AG09319 (cell line): ENCODE measurements around the gene MSANTD1.

Experiments
- DNase-seq: peaks from one replicate; pipeline ENCODE4 v3.0.0-alpha.2; 2010; ENCODE audit warnings: low read depth; ENCODE audit errors: extremely low read depth
- CTCF ChIP-seq: IDR thresholded peaks from 2 replicates; pipeline ENCODE4 v1.5.1; 2011; ENCODE audit warnings: low read depth, mild to moderate bottlenecking, inconsistent platforms, low read length, moderate library complexity

MSANTD1 gene

GRCh38 chr4:3255611-3256186 is 6.7 kb downstream of the MSANTD1 start:
- no peak for TF ChIP-seq CTCF
- DNase-seq = no peak

GRCh38 chr4:3256230-3257102 is 7.5 kb downstream of the MSANTD1 start:
- DNase-seq = no peak
- no peak for TF ChIP-seq CTCF

- no peak for TF ChIP-seq CTCF
- no peak for DNase-seq
Measured at GRCh38 chr4:3257103-3257555, 8.2 kb downstream of the MSANTD1 start.

GRCh38 chr4:3257556-3258482 is 8.9 kb downstream of the MSANTD1 start:
- DNase-seq = no peak
- no peak for TF ChIP-seq CTCF

DNA sequence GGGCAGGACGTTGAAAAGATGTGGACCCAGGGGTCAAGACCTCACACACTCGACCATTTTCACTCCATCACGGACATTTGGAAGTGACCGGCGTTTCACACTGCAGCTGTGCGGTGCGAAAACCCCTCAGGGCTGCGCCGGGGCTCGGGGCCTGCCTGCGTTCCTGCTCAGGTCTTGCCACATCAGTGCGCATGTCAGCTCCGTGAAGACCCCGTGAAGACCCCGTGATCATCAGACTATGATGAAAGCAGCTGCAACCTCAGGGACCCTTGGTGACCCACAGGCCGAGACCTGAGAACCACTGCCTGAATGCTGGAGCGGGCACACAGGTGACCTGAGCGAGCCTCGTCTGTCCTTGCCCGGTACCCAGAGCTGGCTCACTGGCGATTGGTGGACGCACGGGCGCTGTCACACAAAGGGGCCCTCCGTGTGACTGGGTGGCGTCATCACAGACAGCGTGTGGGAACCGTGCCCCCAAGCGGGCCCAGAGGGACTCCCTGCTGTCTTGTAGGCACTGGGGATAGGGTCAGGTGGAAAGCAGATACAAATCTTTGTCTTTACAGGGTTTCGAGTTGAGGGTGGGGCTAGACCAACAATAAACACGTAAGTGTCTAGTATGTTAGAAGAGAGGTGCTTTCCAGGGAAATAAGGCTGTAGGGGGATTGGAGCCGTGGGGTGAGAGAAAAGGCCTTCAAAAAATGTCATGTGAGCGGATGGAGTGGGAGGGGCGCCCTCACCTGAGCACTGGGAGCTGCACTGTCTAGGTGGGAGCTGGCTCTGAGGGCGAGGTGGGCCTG is 12.7 kb downstream of the MSANTD1 start:
- DNase-seq = no peak
- no peak for TF ChIP-seq CTCF

- DNase-seq = no peak
- TF ChIP-seq CTCF = no peak
Measured at GRCh38 chr4:3262208-3263052, 13.5 kb downstream of the MSANTD1 start.
